ENCODE data around the gene TATDN2.
A peak's percentile ranks its signal among the peaks of the same experiment; 100 is the strongest.

The TATDN2 gene

GRCh38 chr3:10248184-10248983, at the start of gene TATDN2:
TATDN2 (plus strand) TSS chr3:10248459; CDS start chr3:10249201, 742 bp downstream.
- H3K27ac ChIP-seq: peak within 1 kb of the TSS; percentile 84
- TF ChIP-seq ZFX (IDR thresholded peaks at IDR 0.05) (peak; percentile 97), CTCF (conservative IDR thresholded peaks at IDR 0.05) (no peak)

- TF ChIP-seq ZFX (IDR thresholded peaks at IDR 0.05) (no peak), CTCF (conservative IDR thresholded peaks at IDR 0.05) (no peak)
- no peak overlapping the region for H3K27ac ChIP-seq
These were observed 49.3 kb upstream of the TATDN2 start for GRCh38 chr3:10198761-10199649.

GRCh38 chr3:10204921-10205320, 43.3 kb upstream of the TATDN2 start:
- TF ChIP-seq CTCF (conservative IDR thresholded peaks at IDR 0.05) (no peak), ZFX (IDR thresholded peaks at IDR 0.05) (no peak)
- no peak overlapping the region for H3K27ac ChIP-seq

- no peak overlapping the region for H3K27ac ChIP-seq
- TF ChIP-seq ZFX (IDR thresholded peaks at IDR 0.05) (no peak), CTCF (conservative IDR thresholded peaks at IDR 0.05) (no peak)
These were observed 42.7 kb upstream of the TATDN2 start for GRCh38 chr3:10205451-10206165.

- TF ChIP-seq CTCF (conservative IDR thresholded peaks at IDR 0.05): no peak
- no peak for TF ChIP-seq ZFX (IDR thresholded peaks at IDR 0.05)
- no peak overlapping the region for H3K27ac ChIP-seq
These were observed 42.1 kb upstream of the TATDN2 start for GRCh38 chr3:10206166-10206511.

- no peak overlapping the region for H3K27ac ChIP-seq
- TF ChIP-seq ZFX (IDR thresholded peaks at IDR 0.05): no peak
- no peak for TF ChIP-seq CTCF (conservative IDR thresholded peaks at IDR 0.05)
These were observed 35.0 kb upstream of the TATDN2 start for GRCh38 chr3:10213156-10213792.

All from C4-2B (cell line).